ENCODE data around the gene AFAP1.

AFAP1 gene

GRCh38 chr4:7979652-7979968 is 39.9 kb upstream of the AFAP1 start:
- no peak overlapping the region for H3K27ac ChIP-seq
- H3K4me3 ChIP-seq: no peak overlapping the region
- no peaks in the 10 kb centered on the region for H3K27me3 ChIP-seq
- no peak for DNase-seq
- intact Hi-C loops (cut with DNase I; ENCODE audit: low total_unique reads): no loop called here
- no peaks in the 10 kb centered on the region for H3K9me3 ChIP-seq
- H3K4me1 ChIP-seq: peaks cover 0 to 15% (median 4%) of the 10 kb centered on the region in 4 donors
- TF ChIP-seq CTCF (IDR thresholded peaks at IDR 0.05): no peak
- H3K36me3 ChIP-seq: no peaks in the 10 kb centered on the region

DNA sequence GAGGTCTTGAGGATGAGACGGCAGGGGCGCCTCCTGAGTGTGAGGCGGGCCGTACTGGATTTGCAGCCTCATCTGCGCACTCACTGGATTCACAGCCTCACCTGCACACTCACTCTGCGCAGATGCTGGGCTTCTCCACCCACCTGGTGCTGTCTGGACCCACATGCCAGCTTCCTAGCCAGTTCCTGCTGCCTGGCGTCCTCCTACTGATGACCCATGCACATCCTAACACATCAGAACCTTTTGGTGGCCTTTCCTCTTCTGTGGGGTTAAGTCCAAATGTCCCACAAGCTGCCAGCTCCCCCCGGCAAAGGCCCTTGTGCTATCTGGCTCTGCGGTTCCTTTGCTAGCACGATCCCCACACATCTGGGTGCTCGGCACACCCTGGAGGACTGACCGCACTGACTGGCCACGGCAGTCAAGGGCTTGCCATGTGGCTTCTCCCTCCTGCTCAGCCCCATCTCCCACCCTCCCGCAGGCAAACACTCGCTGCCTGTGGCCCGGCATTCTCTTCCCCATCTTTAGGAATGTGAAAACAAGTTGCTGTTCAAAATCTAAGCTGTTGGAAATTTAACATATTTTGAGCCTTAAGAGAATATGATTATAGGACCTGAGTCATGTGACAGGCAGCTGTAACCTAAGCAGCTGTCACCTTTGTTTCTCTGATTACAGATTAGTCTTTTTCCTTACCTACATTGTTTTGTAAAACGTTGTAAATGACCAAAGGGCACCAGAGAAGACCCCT is 39.4 kb upstream of the AFAP1 start:
- no peaks in the 10 kb centered on the region for H3K36me3 ChIP-seq

GRCh38 chr4:7978489-7978888 is 38.8 kb upstream of the AFAP1 start:
- Histone ChIP-seq H3K27ac (no peak overlapping the region), H3K27me3 (no peaks in the 10 kb centered on the region), H3K4me1 (peaks cover 0 to 23% (median 7%) of the 10 kb centered on the region in 4 donors), H3K36me3 (no peaks in the 10 kb centered on the region), H3K9me3 (no peaks in the 10 kb centered on the region), H3K4me3 (no peak overlapping the region)
- intact Hi-C loops (cut with DNase I; ENCODE audit: low total_unique reads): no loop called here
- no peak for DNase-seq
- TF ChIP-seq CTCF (IDR thresholded peaks at IDR 0.05): no peak

More for the DNA sequence above, 39.4 kb upstream of the AFAP1 start:
- no peak for TF ChIP-seq CTCF (IDR thresholded peaks at IDR 0.05)
- intact Hi-C loops (cut with DNase I; ENCODE audit: low total_unique reads): no loop called here
- Histone ChIP-seq H3K27me3 (no peaks in the 10 kb centered on the region), H3K27ac (no peak overlapping the region), H3K9me3 (no peaks in the 10 kb centered on the region), H3K4me1 (peaks cover 0 to 17% (median 4%) of the 10 kb centered on the region in 4 donors), H3K4me3 (no peak overlapping the region)
- DNase-seq: no peak

- TF ChIP-seq CTCF (IDR thresholded peaks at IDR 0.05): no peak
- DNase-seq: no peak
- Histone ChIP-seq H3K27ac (no peak overlapping the region), H3K9me3 (no peaks in the 10 kb centered on the region), H3K27me3 (no peaks in the 10 kb centered on the region), H3K4me3 (no peak overlapping the region), H3K4me1 (peaks cover 0 to 39% (median 10%) of the 10 kb centered on the region in 4 donors), H3K36me3 (no peaks in the 10 kb centered on the region)
- intact Hi-C loops (cut with DNase I; ENCODE audit: low total_unique reads): no loop called here
These were observed 37.0 kb upstream of the AFAP1 start for GRCh38 chr4:7976634-7977033.

DNA sequence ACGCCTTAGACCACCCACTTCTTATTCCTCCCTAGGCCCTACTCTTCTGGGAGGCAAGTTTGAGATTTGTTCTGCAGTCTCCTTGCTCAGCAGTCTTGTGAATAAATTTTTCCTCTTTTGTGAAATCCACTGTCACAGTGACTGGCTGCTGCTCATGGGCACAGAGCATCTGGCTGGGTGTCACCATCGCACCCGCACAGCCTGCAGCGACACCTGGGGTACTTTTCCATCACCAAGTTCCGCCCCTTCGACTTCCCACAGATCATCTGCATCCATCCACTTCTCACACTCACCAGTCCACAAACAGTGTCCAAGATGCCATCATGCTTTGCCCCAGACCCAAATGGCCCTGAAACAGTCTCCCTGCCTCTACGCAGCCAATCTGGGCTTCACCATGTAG is 36.4 kb upstream of the AFAP1 start:
- H3K27me3 ChIP-seq: no peaks in the 10 kb centered on the region
- TF ChIP-seq CTCF (IDR thresholded peaks at IDR 0.05): no peak
- intact Hi-C loops (cut with DNase I; ENCODE audit: low total_unique reads): no loop called here

More for the DNA sequence above, 36.4 kb upstream of the AFAP1 start:
- no peaks in the 10 kb centered on the region for H3K9me3 ChIP-seq
- no peak overlapping the region for H3K27ac ChIP-seq
- H3K4me3 ChIP-seq: no peak overlapping the region
- H3K4me1 ChIP-seq: peaks cover 0 to 45% (median 10%) of the 10 kb centered on the region in 4 donors
- no peaks in the 10 kb centered on the region for H3K36me3 ChIP-seq
- no peak for DNase-seq
